Mesothelial cell of epicardium (in vitro differentiated cells): ENCODE data around the gene GPR180. TPM values are rescaled to one million over a fixed set of nuclear protein-coding genes. Genes with fewer than 3 reads are reported as not detected.

Source experiments
- DNase-seq, 2 experiments: peaks; one replicate each; pipeline ENCODE4 v3.0.0; 2021; ENCODE audit warnings: low spot score in 2 of 2; ENCODE audit not compliant: unreplicated experiment in 2 of 2
- H3K27ac Mint-ChIP-seq: 2 replicates; pipeline ENCODE4 v1.8.0; 2021; ENCODE audit warnings: mixed read lengths
- H3K27me3 Mint-ChIP-seq: 2 replicates; pipeline ENCODE4 v1.8.0; 2021; ENCODE audit warnings: low read depth, mixed read lengths
- H3K36me3 Mint-ChIP-seq: 2 replicates; pipeline ENCODE4 v1.8.0; 2021; ENCODE audit warnings: mixed read lengths
- H3K4me1 Mint-ChIP-seq: 2 replicates; pipeline ENCODE4 v1.8.0; 2021; ENCODE audit warnings: mixed read lengths
- H3K4me3 Mint-ChIP-seq: 2 replicates; pipeline ENCODE4 v1.8.0; 2021; ENCODE audit warnings: mild to moderate bottlenecking, moderate library complexity, mixed read lengths
- H3K9me3 Mint-ChIP-seq: 2 replicates; pipeline ENCODE4 v1.8.0; 2021; ENCODE audit warnings: mixed read lengths
- CTCF ChIP-seq: fragments of 200-600 bp; sonication (generic); IDR thresholded peaks from one replicate; pipeline ENCODE4 v1.5.0; 2021; ENCODE audit warnings: antibody characterized with exemption; ENCODE audit not compliant: unreplicated experiment
- total RNA-seq: library from RNA; stranded (reverse); gene quantifications from 3 replicates; pipeline ENCODE4 v1.2.1, GENCODE V29; 2021

Gene GPR180
- total RNA-seq, 1 donor from 2014 or later: 6.5 TPM

GRCh38 chr13:94672400-94672799 lies 70.7 kb downstream of the GPR180 start:
- no peak for DNase-seq
- Mint-ChIP-seq H3K36me3 (no peaks in the 10 kb centered on the region), H3K27ac (no peak overlapping the region), H3K27me3 (peaks cover 33% of the 10 kb centered on the region), H3K9me3 (no peaks in the 10 kb centered on the region), H3K4me3 (no peak overlapping the region), H3K4me1 (peaks cover 7% of the 10 kb centered on the region)
- TF ChIP-seq CTCF: no peak

- DNase-seq: no peak
- Mint-ChIP-seq H3K36me3 (no peaks in the 10 kb centered on the region), H3K27me3 (peaks cover 41% of the 10 kb centered on the region), H3K9me3 (no peaks in the 10 kb centered on the region), H3K27ac (no peak overlapping the region), H3K4me3 (no peak overlapping the region), H3K4me1 (peaks cover 7% of the 10 kb centered on the region)
- no peak for TF ChIP-seq CTCF
Measured at GRCh38 chr13:94673851-94674250, 72.2 kb downstream of the GPR180 start.

- no peak overlapping the region for H3K4me3 Mint-ChIP-seq
- H3K36me3 Mint-ChIP-seq: no peaks in the 10 kb centered on the region
- peaks cover 43% of the 10 kb centered on the region for H3K27me3 Mint-ChIP-seq
- no peak overlapping the region for H3K27ac Mint-ChIP-seq
- H3K9me3 Mint-ChIP-seq: peaks cover 4% of the 10 kb centered on the region
- H3K4me1 Mint-ChIP-seq: peaks cover 7% of the 10 kb centered on the region
- TF ChIP-seq CTCF: peak; percentile 40
- DNase-seq: peak in 1 of 2 experiments; percentile 43
Measured at GRCh38 chr13:94674609-94675348, 73.1 kb downstream of the GPR180 start.

DNA sequence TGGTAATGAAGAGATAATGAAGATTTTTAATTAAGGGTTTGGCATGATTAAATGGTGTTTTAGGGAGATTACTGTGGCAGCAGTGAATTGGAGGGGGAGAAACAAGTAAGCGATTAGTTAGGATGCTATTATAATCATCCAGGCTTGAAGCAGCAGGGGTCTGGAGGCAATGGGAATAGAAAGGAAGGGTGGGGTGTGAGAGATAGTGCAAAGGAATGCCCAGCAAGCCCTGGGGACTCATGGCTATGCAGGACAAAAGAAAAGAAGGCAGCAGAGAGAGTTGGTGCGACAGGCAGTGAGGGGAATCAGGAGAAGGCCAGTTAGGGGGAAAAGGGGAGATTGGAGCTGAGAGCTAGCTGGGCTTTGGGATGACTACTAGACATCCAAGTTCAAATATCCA lies 76.1 kb downstream of the GPR180 start:
- Mint-ChIP-seq H3K27me3 (peaks cover 45% of the 10 kb centered on the region), H3K27ac (no peak overlapping the region), H3K4me3 (no peak overlapping the region), H3K4me1 (peaks cover 7% of the 10 kb centered on the region), H3K36me3 (no peaks in the 10 kb centered on the region), H3K9me3 (peaks cover 4% of the 10 kb centered on the region)
- DNase-seq: no peak
- no peak for TF ChIP-seq CTCF

- TF ChIP-seq CTCF: no peak
- peaks cover 53% of the 10 kb centered on the region for H3K27me3 Mint-ChIP-seq
Measured at GRCh38 chr13:94678845-94679244, 77.2 kb downstream of the GPR180 start.

GRCh38 chr13:94679614-94680013 lies 78.0 kb downstream of the GPR180 start:
- DNase-seq: no peak
- TF ChIP-seq CTCF: no peak
- peaks cover 4% of the 10 kb centered on the region for H3K9me3 Mint-ChIP-seq
- H3K27ac Mint-ChIP-seq: no peak overlapping the region
- no peak overlapping the region for H3K4me3 Mint-ChIP-seq
- peaks cover 53% of the 10 kb centered on the region for H3K27me3 Mint-ChIP-seq
- no peaks in the 10 kb centered on the region for H3K4me1 Mint-ChIP-seq
- H3K36me3 Mint-ChIP-seq: no peaks in the 10 kb centered on the region

More at GRCh38 chr13:94678845-94679244, 77.2 kb downstream of the GPR180 start:
- Mint-ChIP-seq H3K36me3 (no peaks in the 10 kb centered on the region), H3K4me1 (peaks cover 3% of the 10 kb centered on the region), H3K27ac (no peak overlapping the region), H3K9me3 (peaks cover 4% of the 10 kb centered on the region), H3K4me3 (no peak overlapping the region)
- no peak for DNase-seq
